OCI-LY1 (cell line): ENCODE measurements around the gene OTOP3.
"Not testable (repeated sequence)": the region's sequence is repeated elsewhere in the genome, so short reads cannot be mapped to it uniquely, and the experiment has no call there.

Experiments used
- H2AFZ ChIP-seq: fragments of 200-600 bp; sonication (generic), shearing (Covaris generic); 2 replicates; pipeline ENCODE4 v1.6.0; 2014; ENCODE audit warnings: antibody characterized with exemption, mild to moderate bottlenecking, low read length
- H3F3A ChIP-seq: fragments of 200-600 bp; sonication (generic), shearing (Covaris generic); 2 replicates; pipeline ENCODE4 v1.6.0; 2014; ENCODE audit warnings: mild to moderate bottlenecking, antibody characterized with exemption, low read length, moderate library complexity; ENCODE audit not compliant: insufficient read depth
- H3K27ac ChIP-seq: fragments of 200-600 bp; sonication (generic); 2 replicates; pipeline ENCODE4 v1.5.1; 2014; ENCODE audit warnings: low read length, mixed run types, mild to moderate bottlenecking, low read depth; ENCODE audit not compliant: poor library complexity, severe bottlenecking
- H3K27me3 ChIP-seq: fragments of 200-600 bp; sonication (generic); 2 replicates; pipeline ENCODE4 v1.6.0; 2014; ENCODE audit warnings: antibody characterized with exemption, mild to moderate bottlenecking, low read length, moderate library complexity; ENCODE audit not compliant: insufficient read depth
- H3K36me3 ChIP-seq: fragments of 200-600 bp; sonication (generic); 2 replicates; pipeline ENCODE4 v1.6.1; 2014; ENCODE audit warnings: mild to moderate bottlenecking, antibody characterized with exemption, low read length, moderate library complexity, mixed read lengths; ENCODE audit not compliant: insufficient read depth
- H3K4me1 ChIP-seq: fragments of 200-600 bp; sonication (generic); 2 replicates; pipeline ENCODE4 v1.5.1; 2014; ENCODE audit warnings: mild to moderate bottlenecking, low read length, moderate library complexity; ENCODE audit not compliant: insufficient read depth, severe bottlenecking
- H3K4me2 ChIP-seq: fragments of 200-600 bp; sonication (generic), shearing (Covaris generic); 2 replicates; pipeline ENCODE4 v1.6.1; 2014; ENCODE audit warnings: low read length
- H3K4me3 ChIP-seq: fragments of 200-600 bp; sonication (generic); 2 replicates; pipeline ENCODE4 v1.5.1; 2014; ENCODE audit warnings: low read length, low read depth, mild to moderate bottlenecking, mixed read lengths; ENCODE audit not compliant: poor library complexity, severe bottlenecking
- H3K79me2 ChIP-seq: fragments of 200-600 bp; shearing (Covaris generic); 2 replicates; pipeline ENCODE4 v1.6.1; 2016; ENCODE audit warnings: mixed run types, low read length, mixed read lengths; ENCODE audit not compliant: insufficient read depth
- H3K9ac ChIP-seq: fragments of 200-600 bp; sonication (generic), shearing (Covaris generic); 2 replicates; pipeline ENCODE4 v1.6.1; 2014; ENCODE audit warnings: mild to moderate bottlenecking, low read length, mixed read lengths
- H3K9me2 ChIP-seq: fragments of 200-600 bp; sonication (generic), shearing (Covaris generic); 2 replicates; pipeline ENCODE4 v1.6.1; 2014; ENCODE audit warnings: low read depth, mild to moderate bottlenecking, low read length, mixed read lengths
- H3K9me3 ChIP-seq: fragments of 200-600 bp; shearing (Covaris generic); 2 replicates; pipeline ENCODE4 v1.6.1; 2014; ENCODE audit warnings: low read length, mixed read lengths
- H4K20me1 ChIP-seq: fragments of 200-600 bp; sonication (generic), shearing (Covaris generic); 2 replicates; pipeline ENCODE4 v1.6.0; 2016; ENCODE audit warnings: mild to moderate bottlenecking, low read length; ENCODE audit not compliant: insufficient read depth
- CTCF ChIP-seq: fragments of 200-600 bp; sonication (generic), shearing (Covaris generic); IDR thresholded peaks from 2 replicates; pipeline ENCODE4 v1.5.1; 2017; ENCODE audit warnings: mild to moderate bottlenecking, antibody characterized with exemption, low read length, moderate library complexity, mixed read lengths
- EZH2 ChIP-seq: fragments of 200-600 bp; sonication (generic), shearing (Covaris generic); IDR thresholded peaks from 2 replicates; pipeline ENCODE4 v1.8.0; 2017; ENCODE audit warnings: borderline replicate concordance, mixed run types, mild to moderate bottlenecking, antibody characterized with exemption, low read length, moderate library complexity, mixed read lengths

The OTOP3 gene

GRCh38 chr17:74904687-74905409 lies 30.9 kb upstream of the OTOP3 start:
- Histone ChIP-seq H3K9me2 (no peaks in the 10 kb centered on the region), H2AFZ (no peak overlapping the region), H3K4me2 (no peak overlapping the region), H3F3A (no peaks in the 10 kb centered on the region), H3K4me3 (no peak overlapping the region), H3K36me3 (no peaks in the 10 kb centered on the region), H3K9ac (no peak overlapping the region), H3K79me2 (no peaks in the 10 kb centered on the region), H3K4me1 (no peaks in the 10 kb centered on the region), H4K20me1 (no peaks in the 10 kb centered on the region), H3K9me3 (no peaks in the 10 kb centered on the region), H3K27ac (no peak overlapping the region), H3K27me3 (no peaks in the 10 kb centered on the region)
- TF ChIP-seq CTCF (no peak), EZH2 (no peak)

DNA sequence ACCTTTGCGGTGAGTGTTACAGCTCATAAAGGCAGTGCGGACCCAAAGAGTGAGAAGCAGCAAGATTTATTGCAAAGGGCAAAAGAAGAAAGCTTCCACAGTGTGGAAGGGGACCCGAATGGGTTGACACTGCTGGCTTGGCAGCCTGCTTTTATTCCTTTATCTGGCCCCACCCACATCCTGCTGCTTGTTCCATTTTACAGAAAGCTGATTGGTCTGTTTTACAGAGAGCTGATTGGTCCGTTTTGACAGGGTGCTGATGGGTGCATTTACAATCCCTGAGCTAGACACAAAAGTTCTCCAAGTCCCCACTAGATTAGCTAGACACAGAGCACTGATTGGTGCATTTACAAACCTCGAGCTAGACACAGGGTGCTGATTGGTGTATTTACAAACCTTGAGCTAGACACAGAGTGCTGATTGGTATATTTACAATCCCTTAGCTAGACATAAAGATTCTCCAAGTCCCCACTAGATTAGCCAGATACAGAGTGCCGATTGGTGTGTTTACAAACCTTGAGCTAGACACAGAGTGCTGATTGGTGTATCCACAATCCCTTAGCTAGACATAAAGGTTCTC lies 29.4 kb upstream of the OTOP3 start:
- H3K9ac ChIP-seq, H3K36me3 ChIP-seq, H3K4me2 ChIP-seq, H3K9me3 ChIP-seq, H2AFZ ChIP-seq, H3K4me3 ChIP-seq, H4K20me1 ChIP-seq, H3K79me2 ChIP-seq, H3F3A ChIP-seq, H3K27ac ChIP-seq, H3K9me2 ChIP-seq, H3K4me1 ChIP-seq, H3K27me3 ChIP-seq: not testable (repeated sequence)

- H3K27me3 ChIP-seq = no peaks in the 10 kb centered on the region
- H3F3A ChIP-seq = no peaks in the 10 kb centered on the region
- TF ChIP-seq EZH2 (no peak), CTCF (no peak)
- H3K36me3 ChIP-seq = no peaks in the 10 kb centered on the region
- H3K4me3 ChIP-seq = no peak overlapping the region
- H3K9me2 ChIP-seq = no peaks in the 10 kb centered on the region
- no peak overlapping the region for H3K9ac ChIP-seq
- no peaks in the 10 kb centered on the region for H3K79me2 ChIP-seq
- no peak overlapping the region for H2AFZ ChIP-seq
- no peaks in the 10 kb centered on the region for H3K4me1 ChIP-seq
- no peaks in the 10 kb centered on the region for H4K20me1 ChIP-seq
- H3K9me3 ChIP-seq = no peaks in the 10 kb centered on the region
- no peak overlapping the region for H3K4me2 ChIP-seq
- H3K27ac ChIP-seq = no peak overlapping the region
Observed at GRCh38 chr17:74907012-74907411, 28.7 kb upstream of the OTOP3 start.

DNA sequence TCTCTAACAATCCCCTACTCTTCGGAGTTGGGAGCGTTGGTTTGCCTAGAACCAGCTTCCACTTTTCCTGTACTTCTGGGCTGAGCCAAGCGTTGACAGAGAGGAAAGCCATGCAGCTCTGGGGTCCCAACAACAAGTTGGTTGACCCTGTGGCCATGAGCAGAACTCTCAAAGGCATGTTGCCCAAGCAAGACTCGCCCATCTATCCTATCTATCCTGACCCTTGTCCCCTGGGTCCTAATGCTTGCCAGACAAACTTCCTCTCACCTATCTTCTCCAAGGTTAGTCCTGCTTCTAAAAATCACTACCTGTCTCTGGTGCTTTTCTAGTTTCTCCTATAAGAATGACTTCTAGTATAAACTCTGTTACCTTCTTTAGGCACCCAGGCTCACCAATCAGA lies 26.6 kb upstream of the OTOP3 start:
- H3K36me3 ChIP-seq, H3K4me2 ChIP-seq, H4K20me1 ChIP-seq, H3K4me1 ChIP-seq, H3K79me2 ChIP-seq, H3K4me3 ChIP-seq, H3F3A ChIP-seq, H2AFZ ChIP-seq, H3K27me3 ChIP-seq, H3K9ac ChIP-seq, H3K9me3 ChIP-seq, H3K27ac ChIP-seq, H3K9me2 ChIP-seq: not testable (repeated sequence)

- H3K4me3 ChIP-seq, H3K4me1 ChIP-seq, H3K36me3 ChIP-seq, H3K79me2 ChIP-seq, H3K4me2 ChIP-seq, H3K9ac ChIP-seq, H3F3A ChIP-seq, H2AFZ ChIP-seq, H3K9me2 ChIP-seq, H3K27ac ChIP-seq, H4K20me1 ChIP-seq, H3K9me3 ChIP-seq, H3K27me3 ChIP-seq: not testable (repeated sequence)
Observed at GRCh38 chr17:74911423-74911822, 24.3 kb upstream of the OTOP3 start.
